Nephron (organoid): ENCODE measurements around the gene GDF15.
A peak's percentile ranks its signal among the peaks of the same experiment; 100 is the strongest.

ENCODE experiments used
- H3K27ac Mint-ChIP-seq, 3 experiments: 2 replicates each; pipeline ENCODE4 v1.8.0; 2020; ENCODE audit warnings: mixed read lengths in 3 of 3, mild to moderate bottlenecking in 2 of 3, moderate library complexity in 1 of 3
- H3K27me3 Mint-ChIP-seq: 2 replicates; pipeline ENCODE4 v1.8.0; 2021; ENCODE audit warnings: low read depth, mild to moderate bottlenecking, moderate library complexity, mixed read lengths
- H3K36me3 Mint-ChIP-seq: 2 replicates; pipeline ENCODE4 v1.8.0; 2020; ENCODE audit warnings: low read depth, mixed read lengths
- H3K4me1 Mint-ChIP-seq: 2 replicates; pipeline ENCODE4 v1.8.0; 2020; ENCODE audit warnings: mixed read lengths
- H3K4me3 Mint-ChIP-seq, 3 experiments: 2 replicates each; pipeline ENCODE4 v1.8.0; 2020; ENCODE audit warnings: mild to moderate bottlenecking in 3 of 3, mixed read lengths in 3 of 3, moderate library complexity in 2 of 3
- H3K9me3 Mint-ChIP-seq: 2 replicates; pipeline ENCODE4 v1.8.0; 2020; ENCODE audit warnings: mixed read lengths
- CTCF ChIP-seq, 3 experiments: fragments of 200-600 bp; sonication (generic); IDR thresholded peaks; one replicate each; pipeline ENCODE4 v1.5.0; 2021; ENCODE audit warnings: antibody characterized with exemption in 3 of 3; ENCODE audit not compliant: unreplicated experiment in 3 of 3

GDF15 gene

GRCh38 chr19:18418029-18418482, 32.1 kb downstream of the GDF15 start:
- Mint-ChIP-seq H3K36me3 (peaks cover 4% of the 10 kb centered on the region), H3K27me3 (peaks cover 5% of the 10 kb centered on the region), H3K4me3 (peak overlapping the region; percentile 81 to 88 (median 87)), H3K27ac (peak overlapping the region; percentile 98), H3K4me1 (peaks cover 72% of the 10 kb centered on the region), H3K9me3 (no peaks in the 10 kb centered on the region)
- no peak for TF ChIP-seq CTCF (IDR thresholded peaks at IDR 0.05; ENCODE audit: unreplicated experiment in 3 of 3)

GRCh38 chr19:18418483-18419194, 32.7 kb downstream of the GDF15 start:
- Mint-ChIP-seq H3K4me1 (peaks cover 75% of the 10 kb centered on the region), H3K36me3 (peaks cover 4% of the 10 kb centered on the region), H3K27me3 (peaks cover 5% of the 10 kb centered on the region), H3K4me3 (peak overlapping the region; percentile 81 to 88 (median 87)), H3K27ac (peak overlapping the region; percentile 98), H3K9me3 (no peaks in the 10 kb centered on the region)
- no peak for TF ChIP-seq CTCF (IDR thresholded peaks at IDR 0.05; ENCODE audit: unreplicated experiment in 3 of 3)

- Mint-ChIP-seq H3K9me3 (no peaks in the 10 kb centered on the region), H3K4me1 (peaks cover 77% of the 10 kb centered on the region), H3K36me3 (peaks cover 4% of the 10 kb centered on the region), H3K4me3 (peak within 1 kb of the TSS; percentile 88 to 96 (median 93)), H3K27me3 (peaks cover 5% of the 10 kb centered on the region), H3K27ac (peak within 1 kb of the TSS; percentile 98)
- peak in 2 of 3 experiments; percentile 33 to 34 for TF ChIP-seq CTCF (IDR thresholded peaks at IDR 0.05; ENCODE audit: unreplicated experiment in 3 of 3)
These were observed 33.3 kb downstream of the GDF15 start, which contains the start of gene SSBP4 for GRCh38 chr19:18419195-18419698. TSS of gene SSBP4 (plus strand) at chr19:18419398. CDS start at chr19:18419649, 251 bp downstream.

GRCh38 chr19:18419699-18420460, 33.9 kb downstream of the GDF15 start:
- Mint-ChIP-seq H3K27ac (peak overlapping the region; percentile 53 to 84 (median 72)), H3K4me1 (peaks cover 71% of the 10 kb centered on the region), H3K27me3 (peaks cover 5% of the 10 kb centered on the region), H3K36me3 (peaks cover 4% of the 10 kb centered on the region), H3K4me3 (peak overlapping the region; percentile 88 to 96 (median 93)), H3K9me3 (no peaks in the 10 kb centered on the region)
- TF ChIP-seq CTCF (IDR thresholded peaks at IDR 0.05; ENCODE audit: unreplicated experiment in 3 of 3): no peak

GRCh38 chr19:18420930-18421329, 35.0 kb downstream of the GDF15 start:
- peaks cover 4% of the 10 kb centered on the region for H3K36me3 Mint-ChIP-seq
- peaks cover 69% of the 10 kb centered on the region for H3K4me1 Mint-ChIP-seq
- peak overlapping the region; percentile 88 to 96 (median 93) for H3K4me3 Mint-ChIP-seq
- no peaks in the 10 kb centered on the region for H3K9me3 Mint-ChIP-seq
- peak overlapping the region; percentile 33 to 68 (median 60) for H3K27ac Mint-ChIP-seq
- TF ChIP-seq CTCF (IDR thresholded peaks at IDR 0.05; ENCODE audit: unreplicated experiment in 3 of 3): no peak
- peaks cover 5% of the 10 kb centered on the region for H3K27me3 Mint-ChIP-seq
